AG09319 (cell line): Measurements from ENCODE around the gene TBC1D5.

Experiments
- DNase-seq: peaks from one replicate; pipeline ENCODE4 v3.0.0-alpha.2; 2010; ENCODE audit warnings: low read depth; ENCODE audit errors: extremely low read depth
- TF ChIP-seq, protein P1 (sequence below): IDR thresholded peaks from 2 replicates; pipeline ENCODE4 v1.5.1; 2011; ENCODE audit warnings: low read depth, mild to moderate bottlenecking, inconsistent platforms, low read length, moderate library complexity

Gene TBC1D5

DNA sequence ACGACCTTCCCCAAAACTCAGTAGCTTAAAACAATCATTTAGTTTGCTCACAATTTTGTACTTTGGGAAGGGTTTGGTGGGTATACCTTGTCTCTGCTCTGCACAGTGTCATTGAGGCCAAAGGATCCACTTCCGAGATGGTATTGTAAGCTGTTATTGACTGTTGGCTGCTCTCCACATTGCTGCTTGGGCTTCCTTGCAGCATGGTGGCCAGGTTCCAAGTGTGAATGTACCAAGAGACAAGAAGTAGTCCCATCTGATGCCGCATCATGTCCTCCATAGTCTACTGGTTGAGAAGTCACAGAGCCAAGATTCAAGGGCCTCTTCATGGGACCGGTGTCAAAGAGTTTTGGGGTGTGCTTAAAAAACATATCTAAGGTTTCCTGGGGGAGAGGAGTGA is 589.2 kb downstream of the TBC1D5 start:
- no peak for DNase-seq
- TF ChIP-seq, protein P1, sequence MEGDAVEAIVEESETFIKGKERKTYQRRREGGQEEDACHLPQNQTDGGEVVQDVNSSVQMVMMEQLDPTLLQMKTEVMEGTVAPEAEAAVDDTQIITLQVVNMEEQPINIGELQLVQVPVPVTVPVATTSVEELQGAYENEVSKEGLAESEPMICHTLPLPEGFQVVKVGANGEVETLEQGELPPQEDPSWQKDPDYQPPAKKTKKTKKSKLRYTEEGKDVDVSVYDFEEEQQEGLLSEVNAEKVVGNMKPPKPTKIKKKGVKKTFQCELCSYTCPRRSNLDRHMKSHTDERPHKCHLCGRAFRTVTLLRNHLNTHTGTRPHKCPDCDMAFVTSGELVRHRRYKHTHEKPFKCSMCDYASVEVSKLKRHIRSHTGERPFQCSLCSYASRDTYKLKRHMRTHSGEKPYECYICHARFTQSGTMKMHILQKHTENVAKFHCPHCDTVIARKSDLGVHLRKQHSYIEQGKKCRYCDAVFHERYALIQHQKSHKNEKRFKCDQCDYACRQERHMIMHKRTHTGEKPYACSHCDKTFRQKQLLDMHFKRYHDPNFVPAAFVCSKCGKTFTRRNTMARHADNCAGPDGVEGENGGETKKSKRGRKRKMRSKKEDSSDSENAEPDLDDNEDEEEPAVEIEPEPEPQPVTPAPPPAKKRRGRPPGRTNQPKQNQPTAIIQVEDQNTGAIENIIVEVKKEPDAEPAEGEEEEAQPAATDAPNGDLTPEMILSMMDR, result no peak

DNA sequence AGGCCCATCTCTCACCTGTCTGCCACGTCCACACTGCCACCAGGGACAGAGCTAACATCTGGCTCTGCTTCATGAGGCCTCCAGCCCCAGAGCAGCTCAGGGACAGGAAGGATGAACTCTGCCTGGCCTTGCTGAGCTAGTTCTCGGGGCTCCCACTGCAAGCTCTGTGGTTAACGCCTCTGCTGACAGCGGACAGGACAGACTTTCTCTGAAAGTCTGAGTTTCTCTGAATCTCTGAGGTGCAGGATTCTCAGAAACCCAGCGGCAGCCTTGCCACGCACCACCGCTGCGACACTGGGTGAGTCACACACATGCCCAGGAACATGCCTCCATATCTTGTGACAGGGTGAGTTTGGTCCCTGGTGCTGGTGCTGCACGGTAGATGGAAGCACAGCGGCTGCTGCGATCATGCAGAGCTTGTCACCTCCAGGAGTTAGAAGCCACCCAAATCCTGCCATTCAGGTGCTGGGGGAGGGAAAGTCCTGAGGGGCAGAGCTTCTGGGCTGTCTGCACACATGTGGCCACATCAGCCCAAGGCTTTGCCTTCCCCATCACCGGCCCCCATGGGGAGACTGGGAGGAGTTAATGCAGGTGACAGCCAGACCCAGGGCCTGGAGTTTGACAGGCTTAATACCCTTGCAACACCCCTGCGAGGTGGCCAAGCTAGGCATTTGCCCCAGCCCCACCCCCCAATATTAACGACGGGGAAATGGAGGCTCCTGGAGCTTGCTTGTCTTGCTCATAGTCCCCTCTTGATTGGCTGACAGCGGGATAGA is 590.6 kb downstream of the TBC1D5 start:
- no peak for DNase-seq
- TF ChIP-seq, protein P1, result no peak

DNA sequence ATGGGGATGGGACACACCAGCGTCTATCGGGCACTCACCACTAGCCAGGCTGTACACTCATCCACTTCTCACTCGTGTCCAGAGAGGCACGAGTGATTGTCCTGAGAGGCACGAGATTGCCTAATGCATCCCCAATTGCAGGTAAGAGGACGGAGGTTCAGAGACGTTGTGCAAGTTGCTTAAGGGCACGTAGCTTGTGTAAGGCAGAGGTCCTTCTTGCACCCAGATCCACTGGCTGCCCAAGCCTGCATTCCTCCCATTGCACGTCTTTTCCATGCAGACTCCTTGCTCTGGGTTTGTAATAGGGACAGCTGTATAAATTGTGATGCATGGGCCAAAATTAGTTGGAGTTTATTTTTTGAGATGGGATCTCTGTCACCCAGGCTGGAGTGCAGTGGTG is 593.4 kb downstream of the TBC1D5 start:
- TF ChIP-seq, protein P1, result no peak
- no peak for DNase-seq

DNA sequence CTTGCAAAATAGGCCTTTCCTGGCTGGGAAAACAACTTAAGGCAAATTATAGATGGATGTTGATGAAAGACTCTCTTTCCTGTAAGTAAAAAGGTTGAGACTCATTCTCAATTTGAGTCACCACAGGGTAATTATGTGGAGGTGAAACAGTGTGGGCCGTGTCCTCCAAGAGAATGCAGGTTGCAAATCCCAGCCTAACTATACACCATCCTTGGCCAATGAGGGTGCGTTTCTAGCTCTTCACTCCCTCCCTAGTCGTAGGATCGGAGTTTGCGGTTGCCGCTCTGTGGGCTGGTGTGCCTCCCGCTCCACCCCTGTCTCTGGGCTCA is 597.8 kb downstream of the TBC1D5 start:
- DNase-seq, result no peak
- TF ChIP-seq, protein P1, result no peak

DNA sequence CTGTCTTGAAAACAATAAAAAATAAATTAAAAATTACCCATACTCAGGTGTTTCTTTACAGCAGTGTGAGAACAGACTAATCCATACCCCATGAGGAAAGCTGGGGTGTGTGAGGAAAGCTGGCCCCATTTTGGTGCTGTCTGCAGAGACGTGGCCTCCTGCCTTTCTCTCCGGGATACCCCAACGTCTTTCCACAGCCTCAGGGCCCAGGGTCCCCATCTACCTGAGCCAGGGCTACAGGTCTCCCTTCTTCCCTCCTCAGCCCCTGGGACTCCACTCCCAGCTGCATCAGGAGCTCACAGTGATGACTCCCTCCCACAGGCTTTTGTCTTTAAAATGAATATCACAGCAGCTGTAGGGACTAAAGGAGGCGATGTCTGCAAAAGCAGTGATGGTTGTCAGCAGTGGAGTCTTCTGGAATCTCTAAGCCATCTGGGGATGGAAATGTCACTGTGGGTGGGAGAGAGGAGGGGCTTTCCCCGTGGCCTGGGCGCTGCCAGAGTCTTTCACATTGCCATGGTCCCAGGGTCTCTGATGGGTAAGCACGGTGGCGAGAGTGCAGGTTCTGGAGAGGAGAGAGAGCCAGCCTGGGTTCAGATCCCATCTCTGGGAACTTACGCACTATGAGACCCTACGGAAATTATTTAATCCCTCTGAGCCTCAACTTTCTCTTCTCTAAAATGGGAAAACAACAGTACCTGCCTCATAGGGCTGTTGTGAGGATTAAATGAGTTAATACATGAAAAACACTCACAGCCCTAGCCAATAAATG is 598.4 kb downstream of the TBC1D5 start:
- DNase-seq, result no peak
- TF ChIP-seq, protein P1, result no peak

DNA sequence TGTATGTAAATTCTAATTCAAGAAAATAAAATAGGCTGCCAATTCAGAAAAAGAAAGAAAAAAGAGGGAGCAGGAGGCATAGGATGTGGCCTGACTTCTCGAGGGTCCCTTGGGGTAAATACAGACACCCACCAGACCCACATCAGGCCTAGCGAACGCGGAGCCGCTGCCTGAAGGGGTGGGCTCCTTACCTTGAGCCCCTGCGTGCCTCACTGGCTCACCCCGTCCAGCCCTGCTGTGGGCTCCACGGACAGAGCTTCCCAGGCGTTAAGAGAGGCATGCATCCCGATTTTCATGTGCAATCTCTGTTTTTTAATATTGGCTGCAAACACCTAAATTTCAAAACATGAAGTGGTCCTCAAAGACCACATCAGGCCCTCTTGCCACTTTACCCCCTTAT is 599.9 kb downstream of the TBC1D5 start:
- TF ChIP-seq, protein P1, result no peak
- no peak for DNase-seq

DNA sequence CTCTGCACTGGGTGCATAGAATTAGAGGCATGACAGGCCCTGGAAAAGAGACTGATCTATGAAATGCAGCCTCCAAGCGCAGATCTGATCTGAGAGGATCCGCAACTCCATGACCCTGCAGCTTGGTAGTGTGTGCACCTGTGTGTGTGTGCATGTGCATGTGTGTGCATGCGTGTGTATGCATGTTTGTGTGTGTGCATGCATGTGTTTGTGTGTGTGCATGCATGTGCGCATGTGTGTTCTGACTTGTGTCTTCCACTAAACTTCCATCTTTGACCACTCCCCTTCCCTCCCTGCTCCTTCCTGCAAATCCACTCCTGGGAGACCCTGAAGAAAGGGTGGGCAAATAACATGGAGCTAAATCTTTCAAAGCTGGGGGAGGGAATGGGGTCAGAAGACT is 600.7 kb downstream of the TBC1D5 start:
- no peak for DNase-seq
- TF ChIP-seq, protein P1, result no peak
